ENCODE results near the gene GP1BA.

DNA sequence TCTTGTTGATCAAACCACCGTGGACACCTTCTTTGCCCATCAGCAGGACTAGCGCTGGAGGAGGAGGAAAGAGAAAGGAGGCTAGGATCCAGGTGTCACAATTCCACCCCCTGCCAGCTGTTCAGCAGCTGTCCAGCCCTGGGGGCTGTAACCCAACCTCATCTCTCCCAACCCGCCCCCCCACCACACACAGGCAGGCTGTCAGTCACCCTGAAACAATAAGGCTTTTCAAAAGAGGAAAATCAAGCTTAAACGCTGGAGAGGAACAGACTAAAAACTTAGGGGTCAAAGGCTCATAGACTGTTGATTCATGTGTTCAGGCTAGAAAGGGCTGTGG, 13.8 kb downstream of the GP1BA start:
- TF ChIP-seq CTCF (IDR thresholded peaks at IDR 0.05; ENCODE audit: low read depth, low read length, poor library complexity, severe bottlenecking) (no peak), EZH2phosphoT487 (IDR thresholded peaks at IDR 0.05; ENCODE audit: borderline replicate concordance, low read length) (no peak)
